GM21737 (cell line): Measurements from ENCODE around the gene FAM25G.
"Not testable (repeated sequence)": the region's sequence is repeated elsewhere in the genome, so short reads cannot be mapped to it uniquely, and the experiment has no call there.

Experiments used
- ATAC-seq: cut with Tn5 transposase; IDR thresholded peaks from one replicate; pipeline ENCODE4 v1.9.1; 2021; ENCODE audit warnings: mild to moderate bottlenecking, moderate library complexity; ENCODE audit not compliant: unreplicated experiment

Gene FAM25G

DNA sequence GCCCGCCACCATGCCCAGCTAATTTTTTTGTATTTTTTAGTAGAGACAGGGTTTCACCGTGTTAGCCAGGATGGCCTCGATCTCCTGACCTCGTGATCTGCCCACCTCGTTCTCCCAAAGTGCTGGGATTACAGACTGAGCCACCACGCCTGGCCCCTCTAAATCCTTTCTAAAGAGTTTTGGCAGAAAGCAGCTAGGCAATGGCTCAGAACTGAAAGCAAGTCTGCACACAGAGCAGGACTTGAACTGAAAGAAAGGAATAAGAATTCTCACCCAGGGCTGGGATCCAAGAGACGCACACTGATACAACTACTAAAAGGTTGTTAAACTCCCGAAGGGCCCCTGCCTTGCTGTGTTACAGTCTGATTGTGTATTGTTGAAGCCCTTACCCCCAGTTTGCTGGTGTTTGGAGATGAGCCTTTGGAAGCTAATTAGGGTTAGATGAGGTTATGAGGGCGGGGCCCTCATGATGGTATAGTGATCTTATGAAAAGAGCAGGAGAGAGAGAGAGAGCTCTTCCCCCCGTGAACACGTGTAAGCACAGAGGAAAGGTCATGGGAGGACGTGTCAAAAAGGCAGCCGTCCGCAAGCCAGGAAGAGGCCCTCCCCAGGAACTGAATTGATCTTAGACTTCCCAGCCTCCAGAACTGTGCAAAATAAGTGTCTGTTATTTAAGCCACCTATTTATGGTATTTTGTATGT is 26.1 kb downstream of the FAM25G start:
- ATAC-seq = not testable (repeated sequence)

DNA sequence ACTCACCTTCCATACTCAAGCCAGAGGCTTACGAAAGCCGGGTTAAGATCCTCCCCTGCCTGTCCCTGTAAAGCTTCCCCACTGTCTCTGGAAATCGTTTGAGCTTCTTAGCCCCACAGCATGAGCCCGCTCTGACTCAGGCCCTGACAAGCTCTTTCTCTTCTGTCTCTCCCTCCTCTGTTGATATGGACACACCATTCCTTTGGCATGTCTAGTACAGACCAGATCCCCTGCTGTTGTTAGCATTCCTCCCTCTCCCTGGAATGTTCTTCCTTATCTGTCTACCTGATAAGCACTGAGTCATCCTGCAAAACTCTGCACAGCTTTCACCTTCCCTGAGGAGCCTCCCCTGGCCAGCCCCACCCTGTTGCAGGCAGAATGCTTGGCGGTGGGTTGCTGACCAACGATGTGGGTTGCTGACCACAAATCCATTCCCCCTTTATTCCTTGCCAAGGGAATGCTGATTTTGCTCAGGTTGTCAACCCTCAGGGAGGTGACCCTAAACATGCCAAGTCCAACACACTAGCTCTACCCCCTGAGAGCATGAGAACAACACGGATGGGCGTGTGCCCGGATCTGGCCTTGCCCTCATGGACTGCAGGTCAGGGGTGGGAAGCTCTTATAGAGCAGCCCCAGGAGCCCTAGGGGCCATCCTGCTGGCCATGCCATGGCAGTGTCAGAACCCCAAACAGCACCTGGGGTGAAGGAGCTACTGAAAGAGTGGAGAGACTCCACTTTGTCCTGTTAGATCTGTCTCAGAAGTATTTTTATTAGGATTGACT is 28.7 kb downstream of the FAM25G start:
- ATAC-seq = not testable (repeated sequence)

DNA sequence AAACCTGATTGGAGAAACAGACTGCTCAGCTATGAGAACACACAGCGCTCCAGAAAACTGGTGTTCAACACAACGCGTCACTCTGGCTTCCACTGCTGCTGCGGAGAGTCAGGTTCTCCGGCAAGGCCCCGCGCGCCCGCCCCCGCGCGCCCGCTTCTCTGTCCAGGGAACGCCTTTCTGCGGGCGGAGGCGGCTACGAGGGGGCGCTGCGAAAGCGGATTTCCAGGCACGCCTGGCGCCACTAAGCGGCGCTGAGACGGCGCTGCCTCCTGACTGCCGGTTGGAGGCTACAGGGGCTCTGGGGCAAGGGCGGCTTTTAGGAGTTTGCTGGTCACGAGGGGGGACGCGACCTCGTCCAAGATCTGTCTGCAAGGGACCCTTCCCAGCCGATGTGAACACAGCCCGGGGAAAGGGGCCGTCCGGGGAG is 30.2 kb downstream of the FAM25G start:
- not testable (repeated sequence) for ATAC-seq

DNA sequence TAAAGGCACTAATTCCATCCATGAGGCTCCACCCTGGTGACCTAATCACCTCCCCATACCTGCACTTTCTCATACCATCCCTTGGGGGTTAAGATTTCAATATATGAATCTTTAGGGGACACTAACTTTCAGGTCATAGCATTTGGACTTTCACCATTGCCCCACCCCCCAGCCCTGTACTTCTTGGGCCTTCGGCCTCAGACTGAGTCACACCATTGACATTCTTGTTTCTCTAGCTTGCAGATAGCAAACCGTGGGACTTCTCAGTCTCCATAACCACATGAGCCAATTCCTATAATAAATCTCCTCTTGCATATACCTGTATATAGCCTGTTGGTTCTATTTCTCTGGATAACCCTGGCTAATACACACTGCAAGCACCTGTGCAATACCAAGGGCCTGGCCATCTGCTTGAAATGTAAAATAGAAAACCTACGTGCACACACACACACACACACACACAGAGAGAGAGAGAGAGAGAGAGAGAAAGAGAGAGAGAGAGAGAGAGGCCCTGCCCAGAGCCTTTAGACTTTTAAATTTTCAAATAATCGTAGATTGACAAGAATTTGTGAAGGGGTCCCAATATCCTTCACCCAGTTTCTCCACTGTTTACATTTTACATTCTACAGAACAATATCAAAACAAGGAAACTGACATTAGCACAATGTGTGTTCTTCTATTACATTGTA is 32.9 kb downstream of the FAM25G start:
- no peak for ATAC-seq

DNA sequence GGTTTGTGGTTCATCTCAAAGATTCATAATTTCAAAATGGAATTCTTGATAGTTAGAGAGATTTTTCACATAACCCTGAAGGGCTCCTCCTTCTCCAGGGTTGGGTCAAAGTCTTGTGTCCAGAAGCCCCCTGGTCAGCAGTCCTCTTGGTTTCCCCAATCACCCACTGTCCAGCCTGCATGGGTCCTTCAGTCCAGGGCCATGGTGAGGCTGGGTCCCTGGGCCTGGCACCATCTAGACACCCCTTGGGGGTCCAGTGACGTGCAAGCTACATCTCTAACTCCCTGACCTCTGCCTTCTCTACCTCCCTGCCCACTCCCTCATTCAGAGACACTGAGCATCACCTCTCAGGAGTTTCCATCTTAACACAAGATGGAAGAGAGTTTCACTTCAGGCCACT is 33.7 kb downstream of the FAM25G start:
- no peak for ATAC-seq

DNA sequence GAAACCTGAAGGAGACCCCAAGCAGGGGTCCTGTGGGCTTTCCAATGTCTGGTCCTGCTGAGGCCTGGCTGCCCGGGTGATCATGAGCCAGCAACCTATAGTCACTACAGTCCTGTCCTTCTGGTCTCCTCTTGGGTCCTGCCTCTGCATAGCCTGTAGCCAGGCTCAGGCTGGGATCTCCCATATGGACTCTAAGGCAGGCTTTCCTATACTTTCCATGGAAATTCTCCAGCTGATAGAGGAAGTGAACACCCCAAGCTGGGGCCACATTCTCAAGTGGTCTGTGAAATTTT is 34.0 kb downstream of the FAM25G start:
- no peak for ATAC-seq

DNA sequence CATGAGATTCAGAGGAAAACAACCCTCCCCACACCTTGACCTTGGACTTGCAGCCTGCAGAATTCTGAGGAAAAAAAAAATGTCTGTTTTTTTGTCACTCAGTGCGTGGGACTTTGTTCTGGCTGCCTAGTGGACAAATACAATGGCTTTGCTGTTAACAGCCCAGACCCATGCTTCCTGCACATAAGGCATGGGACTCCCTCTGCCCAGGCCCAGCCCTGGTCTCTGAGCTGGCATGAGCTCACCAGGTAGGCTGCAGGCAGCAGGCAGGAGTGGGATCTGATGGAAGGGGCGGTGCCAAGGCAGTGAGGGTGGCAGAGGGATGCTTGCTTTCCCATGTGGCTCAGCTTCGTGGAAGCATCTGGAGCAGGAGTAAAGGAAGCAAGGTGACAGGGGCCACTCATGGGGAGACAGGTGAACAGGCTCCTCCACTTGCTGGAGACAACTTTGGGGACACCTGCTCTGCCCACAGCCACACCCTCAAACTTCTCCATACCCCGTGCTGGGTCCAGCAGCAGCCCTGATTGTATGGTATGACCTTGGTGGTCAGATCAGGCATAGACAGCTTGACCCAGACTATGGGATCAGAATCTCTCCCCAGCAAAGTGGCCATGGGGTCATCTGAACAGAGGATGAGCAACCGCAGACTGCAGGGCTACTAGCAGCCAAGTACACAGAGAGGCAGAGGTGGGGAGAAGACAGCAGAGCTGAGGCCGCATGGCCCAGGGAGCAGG is 34.5 kb downstream of the FAM25G start:
- ATAC-seq = no peak

DNA sequence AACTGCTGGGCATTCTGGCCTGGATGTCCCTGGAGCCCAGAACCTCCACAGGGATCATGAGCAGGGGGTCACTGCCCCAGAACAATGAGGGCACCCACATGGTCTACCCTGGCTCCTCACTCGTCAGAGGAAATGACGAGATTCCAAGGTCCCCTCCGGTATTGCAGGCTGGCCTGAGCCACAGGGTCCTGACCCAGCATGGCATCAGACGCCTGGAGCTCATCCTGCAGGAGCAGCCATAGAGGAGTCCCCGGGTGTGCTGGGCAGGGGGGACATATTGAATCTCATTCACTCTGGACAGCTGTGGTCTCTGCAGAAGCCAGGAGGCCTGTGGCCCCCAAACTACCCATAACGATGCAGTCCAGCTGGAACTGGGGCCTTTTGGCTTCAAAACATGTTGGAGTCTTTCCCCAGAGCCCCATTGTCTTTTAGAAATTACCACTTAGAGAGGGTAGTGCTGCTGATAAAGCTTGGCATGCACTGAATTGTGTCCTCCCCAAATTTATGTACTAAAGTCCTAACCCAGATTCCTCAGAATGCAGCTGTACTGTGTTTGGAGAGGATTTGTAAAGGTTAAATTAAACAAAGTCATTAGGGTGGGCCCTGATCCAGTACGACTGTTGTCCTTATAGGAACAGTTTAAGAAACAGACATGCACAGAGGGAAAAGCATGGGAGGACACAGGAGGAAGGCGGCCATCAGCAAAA is 35.3 kb downstream of the FAM25G start:
- ATAC-seq = no peak

DNA sequence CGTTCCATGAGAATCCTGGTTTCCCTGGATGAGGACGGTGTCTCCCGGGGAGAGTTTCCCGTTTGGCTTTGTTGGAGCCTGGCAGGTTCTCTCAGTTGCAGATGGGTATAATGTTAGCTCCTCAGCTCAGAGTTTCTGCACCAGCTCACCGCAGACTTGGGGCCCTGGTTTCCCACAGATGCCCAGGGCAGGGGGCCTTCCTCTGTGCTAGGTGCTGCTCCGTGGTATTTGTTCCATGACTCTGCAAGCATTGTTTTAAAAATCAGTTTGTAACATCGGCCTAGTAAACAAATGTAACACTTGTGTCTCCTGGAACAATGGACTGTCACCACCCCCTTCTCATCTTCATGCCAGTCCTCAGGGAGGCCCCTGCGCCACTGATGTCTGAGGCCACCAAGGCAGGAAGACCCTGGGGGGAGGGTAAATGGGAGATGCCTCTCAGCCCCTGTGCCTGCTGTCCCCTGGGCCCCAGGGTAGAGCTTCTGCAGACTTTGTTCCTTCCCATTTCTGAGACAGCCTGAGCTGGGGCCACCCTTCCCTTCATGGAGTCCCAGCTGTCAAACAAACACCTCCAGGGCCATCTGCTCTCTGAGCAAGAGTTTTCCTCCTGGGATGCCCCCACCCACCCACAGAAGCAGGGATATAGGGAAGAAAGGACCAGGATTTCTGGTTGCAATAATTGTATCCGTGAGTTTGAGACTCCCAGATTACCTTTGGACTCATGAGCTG is 36.0 kb downstream of the FAM25G start:
- ATAC-seq = not testable (repeated sequence)

DNA sequence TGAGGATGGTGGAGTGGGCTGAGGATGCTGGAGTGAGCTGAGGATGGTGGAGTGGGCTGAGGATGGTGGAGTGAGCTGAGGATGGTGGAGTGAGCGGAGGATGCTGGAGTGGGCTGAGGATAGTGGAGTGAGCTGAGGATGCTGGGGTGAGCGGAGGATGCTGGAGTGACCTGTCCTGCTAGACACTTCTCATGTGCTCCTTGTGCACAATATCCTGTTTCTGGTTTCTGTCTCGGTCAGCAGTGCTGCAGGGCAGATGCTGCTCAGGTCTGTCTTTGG is 36.8 kb downstream of the FAM25G start:
- no peak for ATAC-seq

DNA sequence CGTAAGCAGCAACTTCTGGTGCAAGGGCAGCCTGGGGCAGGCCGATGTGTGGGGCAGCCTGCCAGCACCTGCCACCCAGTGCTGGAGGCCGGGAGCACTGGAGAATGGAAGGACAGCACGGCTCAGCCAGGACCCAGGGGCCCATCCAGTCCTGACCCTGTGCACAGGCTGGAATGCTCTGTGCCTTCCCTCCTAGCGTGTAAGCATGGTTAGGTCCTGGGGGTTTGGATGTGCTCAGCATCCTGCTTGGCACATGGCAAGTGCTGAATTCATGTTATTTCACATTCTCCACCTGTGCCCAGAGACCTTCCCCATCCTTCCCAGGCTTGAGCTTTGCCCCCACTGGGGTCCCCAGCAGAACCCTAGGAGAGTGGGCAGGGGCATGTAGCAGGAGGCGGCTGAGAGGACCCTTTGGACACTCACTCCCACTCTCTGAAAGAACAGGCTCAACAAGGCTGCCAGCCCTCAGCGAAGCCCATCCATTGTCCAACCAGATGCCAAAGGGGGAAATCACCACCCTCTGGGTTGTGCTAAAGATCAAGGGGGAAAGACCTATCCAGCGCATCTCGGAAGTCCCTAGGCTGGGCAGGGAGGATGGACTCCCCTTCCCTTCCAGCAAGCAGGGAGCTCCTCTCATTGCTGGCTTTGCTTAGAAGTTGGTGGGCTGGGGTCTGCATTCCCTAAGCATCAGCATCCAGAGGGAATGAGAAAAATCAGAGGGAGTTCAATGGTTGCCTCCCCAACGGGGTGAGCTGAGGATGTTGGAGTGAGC is 37.3 kb downstream of the FAM25G start:
- ATAC-seq = no peak

DNA sequence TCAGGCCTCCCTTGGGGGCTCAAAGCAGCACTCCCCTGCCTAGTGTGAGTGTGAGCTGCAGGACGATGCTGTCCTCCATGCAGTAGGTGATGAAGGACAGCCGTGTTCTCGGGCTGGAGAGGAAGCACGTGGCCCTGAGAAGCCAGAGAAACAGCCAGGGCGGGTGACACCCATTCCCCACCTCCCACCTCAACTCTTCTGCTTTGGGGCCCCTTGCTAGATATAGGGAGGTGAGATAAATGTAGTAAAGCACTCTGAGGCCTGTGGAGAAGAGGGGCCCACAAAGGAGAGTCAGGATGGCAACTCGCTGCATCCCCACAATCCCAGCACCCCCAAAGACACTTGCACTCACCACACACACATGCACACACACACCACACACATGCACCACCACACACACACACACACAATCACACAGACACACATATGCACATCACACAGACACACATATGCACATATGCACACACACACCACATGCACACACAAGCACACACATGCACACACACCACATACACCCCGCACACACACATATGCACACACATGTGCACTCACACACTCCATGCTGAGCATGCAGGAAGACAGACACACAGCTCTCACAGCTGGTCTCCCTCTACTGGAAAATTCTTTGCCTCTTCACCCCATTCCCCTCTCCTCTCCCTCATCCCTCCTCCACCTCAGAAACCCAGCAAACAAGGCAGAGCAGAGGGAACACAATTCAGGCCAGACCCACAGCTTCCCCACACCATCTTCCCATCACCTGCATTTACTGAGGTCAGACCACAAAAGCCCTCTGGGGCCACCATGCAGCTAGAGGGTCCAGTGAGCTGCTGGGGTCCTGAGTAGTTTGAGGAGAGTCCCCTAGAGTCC is 38.1 kb downstream of the FAM25G start:
- no peak for ATAC-seq

DNA sequence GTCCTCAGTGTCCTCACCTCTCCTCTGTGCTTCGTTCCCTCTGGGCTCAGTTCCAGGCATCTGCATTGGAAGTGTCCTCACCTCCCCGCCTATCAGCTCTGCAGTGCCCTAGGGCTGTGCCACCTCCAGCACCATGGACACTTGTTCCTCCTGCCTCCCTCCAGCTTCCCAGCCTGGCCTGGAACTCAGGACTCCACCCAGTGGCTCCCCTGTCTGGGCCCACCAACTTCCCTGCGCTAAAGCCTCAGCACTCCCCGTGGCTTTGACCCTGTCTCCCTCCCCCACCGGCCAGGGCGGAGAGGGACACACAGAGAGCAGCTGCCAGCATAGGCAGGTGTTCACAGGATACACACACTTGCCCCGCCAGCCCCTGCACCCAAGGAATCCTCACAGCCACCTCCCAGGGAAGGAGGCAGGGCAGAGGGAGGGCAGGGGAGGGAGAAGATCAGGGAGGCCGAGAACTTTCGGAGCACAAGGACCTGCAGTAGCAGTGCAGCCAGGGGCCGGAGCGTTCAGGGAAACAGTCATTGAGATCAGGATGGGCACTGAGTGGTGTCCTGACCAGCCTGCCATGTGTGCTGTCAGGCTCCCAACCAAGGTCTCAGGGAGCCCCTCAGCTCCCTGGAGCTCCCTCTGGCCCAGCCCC is 38.9 kb downstream of the FAM25G start:
- no peak for ATAC-seq

DNA sequence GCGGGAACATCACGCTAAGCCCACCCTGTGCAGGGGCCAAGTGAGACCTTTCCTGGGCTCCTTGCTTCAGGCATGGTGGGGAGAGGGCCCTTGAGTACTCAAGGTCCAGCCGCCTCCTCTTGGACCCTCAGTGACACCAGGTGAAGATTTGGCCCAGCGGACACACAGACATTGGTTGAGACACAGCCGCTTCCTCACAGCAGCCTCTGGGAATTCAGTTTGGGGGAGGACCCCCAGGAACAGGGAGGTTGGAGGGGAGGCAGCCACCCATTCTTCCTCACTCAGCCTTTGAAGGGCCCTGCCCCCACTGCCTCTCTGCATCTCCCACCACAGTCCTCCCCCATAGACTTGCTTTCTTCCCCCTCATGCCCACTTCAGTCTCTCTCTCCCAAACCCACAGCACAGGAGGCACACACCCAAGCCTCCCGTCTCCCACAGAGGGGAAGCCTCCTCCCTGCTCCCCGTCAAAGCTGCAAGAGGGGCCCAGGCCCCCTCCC is 39.5 kb downstream of the FAM25G start:
- ATAC-seq = no peak

DNA sequence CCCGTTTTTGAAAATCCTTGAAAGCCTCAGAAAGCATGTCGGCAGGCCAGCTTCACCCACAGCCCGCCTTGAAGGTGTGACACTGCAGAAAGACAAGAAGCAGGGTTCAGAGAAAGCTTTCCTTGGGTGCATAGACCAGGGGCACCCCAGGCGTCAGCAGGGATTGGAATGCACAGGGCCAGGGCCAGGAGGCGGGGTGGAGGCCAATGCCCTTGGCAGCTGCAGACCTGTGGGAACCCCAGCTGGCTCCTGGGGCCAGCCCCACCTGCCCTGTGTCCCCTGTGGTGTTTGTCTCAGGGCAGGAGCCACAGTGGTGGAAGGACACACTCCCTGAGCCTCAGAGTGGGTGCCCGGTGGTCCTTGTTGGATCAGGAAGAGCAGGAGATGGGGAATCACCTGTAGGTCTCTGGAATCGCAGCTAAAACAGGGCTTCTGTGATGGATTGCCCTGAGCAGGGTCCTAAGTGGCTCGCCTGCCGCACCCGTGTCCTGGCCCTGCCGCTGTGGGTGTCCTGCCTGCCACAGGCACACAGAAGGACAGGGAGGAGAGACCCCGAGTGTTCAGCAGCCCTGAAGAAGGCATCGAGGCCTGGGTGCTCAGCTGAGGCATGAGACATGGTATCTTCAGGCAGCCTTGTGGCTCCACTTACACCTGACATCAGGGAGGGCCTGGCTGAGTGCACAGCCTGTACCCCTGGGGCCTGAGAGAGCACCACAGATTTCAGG is 40.1 kb downstream of the FAM25G start:
- no peak for ATAC-seq

DNA sequence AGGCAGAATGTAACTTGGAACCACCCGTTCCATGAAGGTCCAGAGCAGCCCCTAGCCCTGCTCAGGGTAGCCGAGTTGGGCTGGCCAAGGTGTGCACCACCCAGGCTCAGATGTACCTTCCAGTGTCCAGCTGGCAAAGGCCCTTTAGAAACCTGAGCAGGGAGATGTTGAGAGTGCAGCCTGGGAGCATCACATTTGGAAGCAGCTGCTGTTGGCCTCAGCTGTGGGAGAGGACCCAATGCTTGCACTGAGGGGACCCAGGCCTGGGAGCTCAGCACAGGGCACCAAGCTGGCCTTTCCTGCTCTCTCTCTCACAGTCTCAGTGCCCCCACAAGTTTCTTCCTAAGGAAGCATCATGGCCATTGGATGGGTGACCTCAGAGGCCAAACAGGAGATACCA is 41.1 kb downstream of the FAM25G start:
- ATAC-seq = no peak

DNA sequence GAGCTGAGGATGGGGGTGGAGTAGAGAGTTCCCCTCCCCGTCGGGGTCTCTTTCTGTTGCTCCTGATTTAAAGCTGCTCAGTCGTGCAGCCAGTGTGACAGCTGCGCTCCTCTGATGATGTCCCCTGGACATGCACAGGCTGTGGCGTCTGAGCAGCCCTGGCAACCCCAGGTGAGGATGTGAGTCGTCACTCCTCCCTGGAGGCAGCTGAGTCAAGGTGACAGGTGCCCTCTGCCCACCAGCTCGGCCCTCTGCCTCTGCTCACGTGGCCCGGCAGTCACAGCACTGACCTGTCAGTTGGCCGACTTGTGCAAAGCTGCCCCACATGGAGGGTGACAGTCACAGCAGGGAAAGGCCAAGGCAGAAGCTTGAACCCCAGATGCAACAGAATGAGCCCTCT is 41.5 kb downstream of the FAM25G start:
- ATAC-seq = no peak
